Naive thymus-derived CD4-positive, alpha-beta T cell (primary cell): ENCODE measurements around the gene DPP10. TPM values are rescaled to one million over a fixed set of nuclear protein-coding genes. Genes with fewer than 3 reads are reported as not detected.
A peak's percentile ranks its signal among the peaks of the same experiment; 100 is the strongest.

Source experiments
- ATAC-seq: fragments of 150-1000 bp; cut with Tn5 transposase; 2 replicates; pipeline ENCODE4 v1.10.0; 2021; ENCODE audit warnings: mild to moderate bottlenecking, moderate library complexity
- CTCF ChIA-PET: fragments of 350-600 bp; sonication (Branson Sonifier 250); formaldehyde crosslinking; loops from one replicate; lab custom pipeline; 2021; ENCODE audit warnings: antibody characterized with exemption; lab: Charles Lee
- POLR2A ChIA-PET: fragments of 350-600 bp; sonication (Branson Sonifier 250); formaldehyde crosslinking; loops from one replicate; lab custom pipeline; 2021; ENCODE audit warnings: antibody characterized with exemption, inconsistent platforms; lab: Charles Lee
- DNase-seq, 9 donors: peaks; one replicate each; pipeline versions ENCODE4 v3.0.0 to v3.0.0-alpha.2; 2020 to 2022; ENCODE audit warnings: mixed read lengths in 1 of 9
- H3K27ac ChIP-seq: one replicate; pipeline ENCODE4 v1.7.0; 2013; ENCODE audit warnings: mild to moderate bottlenecking, low read depth, low read length, moderate library complexity
- H3K27me3 ChIP-seq, 2 donors: one replicate each; pipeline ENCODE4 v1.7.0; 2013; ENCODE audit warnings: low read length in 2 of 2, mild to moderate bottlenecking in 2 of 2, moderate library complexity in 2 of 2; ENCODE audit not compliant: control insufficient read depth in 2 of 2, insufficient read depth in 2 of 2
- H3K36me3 ChIP-seq, 3 experiments: 1 replicate in 2 of 3; 2 replicates in 1 of 3; pipeline ENCODE4 v1.7.0; 2013; ENCODE audit warnings: low read length in 3 of 3, mild to moderate bottlenecking in 3 of 3, moderate library complexity in 1 of 3; ENCODE audit not compliant: insufficient read depth in 3 of 3, control insufficient read depth in 2 of 3
- H3K4me1 ChIP-seq, 2 donors: one replicate each; pipeline ENCODE4 v1.7.0; 2013; ENCODE audit warnings: low read length in 2 of 2, mild to moderate bottlenecking in 2 of 2, moderate library complexity in 1 of 2; ENCODE audit not compliant: control insufficient read depth in 2 of 2, insufficient read depth in 2 of 2
- H3K4me3 ChIP-seq: 2 replicates; pipeline ENCODE4 v1.7.0; 2013; ENCODE audit warnings: mild to moderate bottlenecking, low read length
- H3K9me3 ChIP-seq, 3 experiments: 1 replicate in 2 of 3; 2 replicates in 1 of 3; pipeline ENCODE4 v1.7.0; 2013; ENCODE audit warnings: low read length in 3 of 3; ENCODE audit not compliant: control insufficient read depth in 2 of 3
- H3K27ac Mint-ChIP-seq, 9 donors: one replicate each; pipeline ENCODE4 v1.8.0; 2020 to 2022; ENCODE audit warnings: mixed read lengths in 9 of 9, mild to moderate bottlenecking in 8 of 9, moderate library complexity in 5 of 9, inconsistent platforms in 2 of 9
- H3K27me3 Mint-ChIP-seq, 5 donors: one replicate each; pipeline ENCODE4 v1.8.0; 2021 to 2022; ENCODE audit warnings: mixed read lengths in 5 of 5, mild to moderate bottlenecking in 1 of 5
- H3K36me3 Mint-ChIP-seq, 5 donors: one replicate each; pipeline ENCODE4 v1.8.0; 2020 to 2022; ENCODE audit warnings: mixed read lengths in 5 of 5, mild to moderate bottlenecking in 3 of 5, inconsistent platforms in 1 of 5
- H3K4me1 Mint-ChIP-seq, 7 donors: one replicate each; pipeline ENCODE4 v1.8.0; 2020 to 2022; ENCODE audit warnings: mixed read lengths in 7 of 7, mild to moderate bottlenecking in 3 of 7, inconsistent platforms in 1 of 7
- H3K4me3 Mint-ChIP-seq, 10 donors: one replicate each; pipeline ENCODE4 v1.8.0; 2020 to 2022; ENCODE audit warnings: mild to moderate bottlenecking in 10 of 10, mixed read lengths in 10 of 10, moderate library complexity in 6 of 10, inconsistent platforms in 2 of 10
- H3K9me3 Mint-ChIP-seq, 11 donors: one replicate each; pipeline ENCODE4 v1.8.0; 2020 to 2022; ENCODE audit warnings: mixed read lengths in 11 of 11, mild to moderate bottlenecking in 4 of 11, inconsistent platforms in 1 of 11, moderate library complexity in 1 of 11
- intact Hi-C, 2 donors: fragments of 100-400 bp; cut with micrococcal nuclease; formaldehyde crosslinking; loops; one replicate each; pipeline ENCODE4 v1.15.1; 2023
- polyA plus RNA-seq, 2 donors: library from polyadenylated mRNA; unstranded; fragments of 300-500 nt; fragmentation: Illumina TruSeq; gene quantifications; one replicate each; pipeline ENCODE4 v1.2.3, GENCODE V29; 2021
- total RNA-seq, 6 experiments: library from RNA in 5 of 6; stranded (reverse) in 5 of 6; gene quantifications; 1 replicate in 5 of 6; 2 replicates in 1 of 6; pipeline ENCODE4 v1.2.3 and lab custom pipeline; 2021 to 2026

Gene DPP10
- total and polyA plus RNA-seq, 7 experiments from 2014 or later = not detected

GRCh38 chr2:114651933-114652332 is 209.5 kb downstream of the DPP10 start:
- peaks cover 0 to 6% (median 0%) of the 10 kb centered on the region in 5 donors for H3K36me3 Mint-ChIP-seq
- H3K4me1 ChIP-seq = no peaks in the 10 kb centered on the region
- peaks cover 0 to 8% (median 0%) of the 10 kb centered on the region in 11 donors for H3K9me3 Mint-ChIP-seq
- H3K27me3 Mint-ChIP-seq = peaks cover 0 to 15% (median 6%) of the 10 kb centered on the region in 5 donors
- no peak overlapping the region for H3K4me3 ChIP-seq
- intact Hi-C loops = no loop called here
- peak overlapping the region in 2 of 10 donors; percentile 22 to 23 for H3K4me3 Mint-ChIP-seq
- H3K4me1 Mint-ChIP-seq = peaks cover 0 to 13% (median 5%) of the 10 kb centered on the region in 7 donors
- H3K27ac Mint-ChIP-seq = no peak overlapping the region
- H3K9me3 ChIP-seq = no peaks in the 10 kb centered on the region
- ATAC-seq (no peak), DNase-seq (no peak)
- no peaks in the 10 kb centered on the region for H3K36me3 ChIP-seq
- H3K27ac ChIP-seq = no peak overlapping the region
- POLR2A ChIA-PET = no interaction called here
- CTCF ChIA-PET = no interaction called here
- no peaks in the 10 kb centered on the region for H3K27me3 ChIP-seq

- peaks cover 0 to 34% (median 14%) of the 10 kb centered on the region in 7 donors for H3K4me1 Mint-ChIP-seq
- H3K27ac Mint-ChIP-seq = peak overlapping the region in 3 of 9 donors; percentile 3 to 58 (median 11)
- intact Hi-C loops = no loop called here
- peaks cover 0 to 3% (median 0%) of the 10 kb centered on the region in 5 donors for H3K36me3 Mint-ChIP-seq
- H3K27me3 ChIP-seq = no peaks in the 10 kb centered on the region
- H3K4me1 ChIP-seq = no peaks in the 10 kb centered on the region
- H3K9me3 ChIP-seq = no peaks in the 10 kb centered on the region
- CTCF ChIA-PET = no interaction called here
- H3K27ac ChIP-seq = no peak overlapping the region
- H3K27me3 Mint-ChIP-seq = peaks cover 14 to 34% (median 21%) of the 10 kb centered on the region in 5 donors
- H3K4me3 ChIP-seq = no peak overlapping the region
- peak overlapping the region in 6 of 10 donors; percentile 21 to 77 (median 32) for H3K4me3 Mint-ChIP-seq
- H3K9me3 Mint-ChIP-seq = peaks cover 0 to 6% (median 0%) of the 10 kb centered on the region in 11 donors
- DNase-seq = peak in 2 of 9 donors; percentile 3 to 8
- no peak for ATAC-seq
- POLR2A ChIA-PET = no interaction called here
- H3K36me3 ChIP-seq = no peaks in the 10 kb centered on the region
Measured at GRCh38 chr2:114659880-114660279, 217.4 kb downstream of the DPP10 start.

GRCh38 chr2:114661971-114662939 is 219.8 kb downstream of the DPP10 start:
- DNase-seq (peak in 4 of 9 donors; percentile 4 to 10 (median 6)), ATAC-seq (no peak)
- Mint-ChIP-seq H3K4me3 (peak overlapping the region; percentile 55 to 92 (median 85)), H3K27me3 (peaks cover 14 to 24% (median 19%) of the 10 kb centered on the region in 5 donors), H3K4me1 (peaks cover 0 to 34% (median 14%) of the 10 kb centered on the region in 7 donors), H3K27ac (peak overlapping the region in 4 of 9 donors; percentile 0 to 85 (median 64)), H3K9me3 (peaks cover 0 to 6% (median 0%) of the 10 kb centered on the region in 11 donors), H3K36me3 (peaks cover 0 to 3% (median 0%) of the 10 kb centered on the region in 5 donors)
- Histone ChIP-seq H3K4me3 (no peak overlapping the region), H3K27me3 (no peaks in the 10 kb centered on the region), H3K4me1 (no peaks in the 10 kb centered on the region), H3K27ac (no peak overlapping the region), H3K36me3 (no peaks in the 10 kb centered on the region), H3K9me3 (no peaks in the 10 kb centered on the region)
- ChIA-PET POLR2A (no interaction called here), CTCF (no interaction called here)
- intact Hi-C loops = no loop called here

GRCh38 chr2:114668415-114668814 is 226.0 kb downstream of the DPP10 start:
- no peaks in the 10 kb centered on the region for H3K36me3 ChIP-seq
- ATAC-seq (no peak), DNase-seq (no peak)
- no peaks in the 10 kb centered on the region for H3K4me1 ChIP-seq
- intact Hi-C loops = no loop called here
- Mint-ChIP-seq H3K4me1 (no peaks in the 10 kb centered on the region), H3K9me3 (peaks cover 0 to 3% (median 0%) of the 10 kb centered on the region in 11 donors), H3K27me3 (no peaks in the 10 kb centered on the region), H3K27ac (no peak overlapping the region), H3K4me3 (no peak overlapping the region), H3K36me3 (no peaks in the 10 kb centered on the region)
- no peaks in the 10 kb centered on the region for H3K9me3 ChIP-seq
- H3K4me3 ChIP-seq = no peak overlapping the region
- H3K27me3 ChIP-seq = no peaks in the 10 kb centered on the region
- H3K27ac ChIP-seq = no peak overlapping the region
- CTCF ChIA-PET = no interaction called here
- POLR2A ChIA-PET = no interaction called here

GRCh38 chr2:114683251-114683650 is 240.8 kb downstream of the DPP10 start:
- intact Hi-C loops = no loop called here
- no peaks in the 10 kb centered on the region for H3K27me3 ChIP-seq
- H3K27ac ChIP-seq = no peak overlapping the region
- POLR2A ChIA-PET = no interaction called here
- no peak for ATAC-seq
- H3K4me3 ChIP-seq = no peak overlapping the region
- peaks cover 0 to 23% (median 3%) of the 10 kb centered on the region in 5 donors for H3K27me3 Mint-ChIP-seq
- H3K9me3 ChIP-seq = no peaks in the 10 kb centered on the region
- H3K36me3 ChIP-seq = no peaks in the 10 kb centered on the region
- CTCF ChIA-PET = no interaction called here
- no peaks in the 10 kb centered on the region for H3K36me3 Mint-ChIP-seq
- H3K27ac Mint-ChIP-seq = no peak overlapping the region
- DNase-seq = no peak
- no peaks in the 10 kb centered on the region for H3K4me1 ChIP-seq
- H3K9me3 Mint-ChIP-seq = peaks cover 0 to 9% (median 4%) of the 10 kb centered on the region in 11 donors
- H3K4me1 Mint-ChIP-seq = peaks cover 0 to 23% (median 0%) of the 10 kb centered on the region in 7 donors
- H3K4me3 Mint-ChIP-seq = no peak overlapping the region

GRCh38 chr2:114684403-114684802 is 242.0 kb downstream of the DPP10 start:
- Histone ChIP-seq H3K27ac (no peak overlapping the region), H3K36me3 (no peaks in the 10 kb centered on the region), H3K9me3 (no peaks in the 10 kb centered on the region), H3K4me1 (no peaks in the 10 kb centered on the region), H3K4me3 (no peak overlapping the region), H3K27me3 (no peaks in the 10 kb centered on the region)
- Mint-ChIP-seq H3K4me3 (peak overlapping the region in 7 of 10 donors; percentile 45 to 80 (median 71)), H3K9me3 (peaks cover 0 to 9% (median 4%) of the 10 kb centered on the region in 11 donors), H3K27ac (peak overlapping the region in 6 of 9 donors; percentile 32 to 89 (median 80)), H3K36me3 (no peaks in the 10 kb centered on the region), H3K4me1 (peaks cover 0 to 31% (median 0%) of the 10 kb centered on the region in 7 donors), H3K27me3 (peaks cover 0 to 23% (median 3%) of the 10 kb centered on the region in 5 donors)
- CTCF ChIA-PET = no interaction called here
- ATAC-seq (no peak), DNase-seq (peak in 6 of 9 donors; percentile 2 to 46 (median 24))
- intact Hi-C loops = no loop called here
- POLR2A ChIA-PET = no interaction called here
